ENCODE measurements around the gene DISC1. TPM values are rescaled to one million over a fixed set of nuclear protein-coding genes. Genes with fewer than 3 reads are reported as not detected.

The DISC1 gene
- total and polyA plus RNA-seq, 2 experiments from 2014 or later, result 2.1 to 6.5 TPM

- H3K27ac ChIP-seq (ENCODE audit: low read depth), result no peak overlapping the region
- no peak overlapping the region for H3K27ac Mint-ChIP-seq
- H3K79me2 ChIP-seq (replicated peaks; ENCODE audit: insufficient read depth), result no peaks in the 10 kb centered on the region
- H3K4me1 ChIP-seq (ENCODE audit: insufficient read depth), result no peaks in the 10 kb centered on the region
- no peaks in the 10 kb centered on the region for H3F3A ChIP-seq (replicated peaks; ENCODE audit: low read depth)
- ATAC-seq, result no peak
- H3K4me1 Mint-ChIP-seq, result no peaks in the 10 kb centered on the region
- no peaks in the 10 kb centered on the region for H3K27me3 ChIP-seq (ENCODE audit: insufficient read depth)
- H3K36me3 Mint-ChIP-seq (ENCODE audit: low read depth), result peaks cover 16% of the 10 kb centered on the region
- H3K4me3 ChIP-seq, result no peak overlapping the region
- no peak overlapping the region for H2AFZ ChIP-seq
- H4K20me1 ChIP-seq (replicated peaks; ENCODE audit: insufficient read depth), result no peaks in the 10 kb centered on the region; the same call in 1 of the 2 replicates
- H3K27me3 Mint-ChIP-seq (ENCODE audit: insufficient read depth, low read depth, poor library complexity), result no peaks in the 10 kb centered on the region
- no peak overlapping the region for H3K4me3 Mint-ChIP-seq
- H3K4me2 ChIP-seq, result no peak overlapping the region
- no peak for DNase-seq (ENCODE audit: low spot score)
- H3K9me3 Mint-ChIP-seq, result peaks cover 13% of the 10 kb centered on the region
- no peaks in the 10 kb centered on the region for H3K9me2 ChIP-seq (ENCODE audit: insufficient read depth)
- TF ChIP-seq JUNB (IDR thresholded peaks at IDR 0.05; ENCODE audit: unreplicated experiment), result no peak
- no peak for TF ChIP-seq ZNF462 (CRISPR knock-in tag; IDR thresholded peaks at IDR 0.05)
- TF ChIP-seq EZH2 (IDR thresholded peaks at IDR 0.05; ENCODE audit: low read depth, unreplicated experiment), result no peak
- no peak for TF ChIP-seq EZH2phosphoT487 (IDR thresholded peaks at IDR 0.05; ENCODE audit: unreplicated experiment)
- TF ChIP-seq, protein P1, sequence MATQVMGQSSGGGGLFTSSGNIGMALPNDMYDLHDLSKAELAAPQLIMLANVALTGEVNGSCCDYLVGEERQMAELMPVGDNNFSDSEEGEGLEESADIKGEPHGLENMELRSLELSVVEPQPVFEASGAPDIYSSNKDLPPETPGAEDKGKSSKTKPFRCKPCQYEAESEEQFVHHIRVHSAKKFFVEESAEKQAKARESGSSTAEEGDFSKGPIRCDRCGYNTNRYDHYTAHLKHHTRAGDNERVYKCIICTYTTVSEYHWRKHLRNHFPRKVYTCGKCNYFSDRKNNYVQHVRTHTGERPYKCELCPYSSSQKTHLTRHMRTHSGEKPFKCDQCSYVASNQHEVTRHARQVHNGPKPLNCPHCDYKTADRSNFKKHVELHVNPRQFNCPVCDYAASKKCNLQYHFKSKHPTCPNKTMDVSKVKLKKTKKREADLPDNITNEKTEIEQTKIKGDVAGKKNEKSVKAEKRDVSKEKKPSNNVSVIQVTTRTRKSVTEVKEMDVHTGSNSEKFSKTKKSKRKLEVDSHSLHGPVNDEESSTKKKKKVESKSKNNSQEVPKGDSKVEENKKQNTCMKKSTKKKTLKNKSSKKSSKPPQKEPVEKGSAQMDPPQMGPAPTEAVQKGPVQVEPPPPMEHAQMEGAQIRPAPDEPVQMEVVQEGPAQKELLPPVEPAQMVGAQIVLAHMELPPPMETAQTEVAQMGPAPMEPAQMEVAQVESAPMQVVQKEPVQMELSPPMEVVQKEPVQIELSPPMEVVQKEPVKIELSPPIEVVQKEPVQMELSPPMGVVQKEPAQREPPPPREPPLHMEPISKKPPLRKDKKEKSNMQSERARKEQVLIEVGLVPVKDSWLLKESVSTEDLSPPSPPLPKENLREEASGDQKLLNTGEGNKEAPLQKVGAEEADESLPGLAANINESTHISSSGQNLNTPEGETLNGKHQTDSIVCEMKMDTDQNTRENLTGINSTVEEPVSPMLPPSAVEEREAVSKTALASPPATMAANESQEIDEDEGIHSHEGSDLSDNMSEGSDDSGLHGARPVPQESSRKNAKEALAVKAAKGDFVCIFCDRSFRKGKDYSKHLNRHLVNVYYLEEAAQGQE (IDR thresholded peaks at IDR 0.05; ENCODE audit: unreplicated experiment), result no peak
- TF ChIP-seq, protein P2, sequence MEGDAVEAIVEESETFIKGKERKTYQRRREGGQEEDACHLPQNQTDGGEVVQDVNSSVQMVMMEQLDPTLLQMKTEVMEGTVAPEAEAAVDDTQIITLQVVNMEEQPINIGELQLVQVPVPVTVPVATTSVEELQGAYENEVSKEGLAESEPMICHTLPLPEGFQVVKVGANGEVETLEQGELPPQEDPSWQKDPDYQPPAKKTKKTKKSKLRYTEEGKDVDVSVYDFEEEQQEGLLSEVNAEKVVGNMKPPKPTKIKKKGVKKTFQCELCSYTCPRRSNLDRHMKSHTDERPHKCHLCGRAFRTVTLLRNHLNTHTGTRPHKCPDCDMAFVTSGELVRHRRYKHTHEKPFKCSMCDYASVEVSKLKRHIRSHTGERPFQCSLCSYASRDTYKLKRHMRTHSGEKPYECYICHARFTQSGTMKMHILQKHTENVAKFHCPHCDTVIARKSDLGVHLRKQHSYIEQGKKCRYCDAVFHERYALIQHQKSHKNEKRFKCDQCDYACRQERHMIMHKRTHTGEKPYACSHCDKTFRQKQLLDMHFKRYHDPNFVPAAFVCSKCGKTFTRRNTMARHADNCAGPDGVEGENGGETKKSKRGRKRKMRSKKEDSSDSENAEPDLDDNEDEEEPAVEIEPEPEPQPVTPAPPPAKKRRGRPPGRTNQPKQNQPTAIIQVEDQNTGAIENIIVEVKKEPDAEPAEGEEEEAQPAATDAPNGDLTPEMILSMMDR (conservative IDR thresholded peaks at IDR 0.05; ENCODE audit: low read depth in 2 of 2), result no peak
- peaks cover 4% of the 10 kb centered on the region; the same call in 1 of the 2 replicates for H3K36me3 ChIP-seq (ENCODE audit: insufficient read depth)
These were observed 131.2 kb downstream of the DISC1 start for GRCh38 chr1:231757759-231758158.
